HTERT RPE-1 (cell line): ENCODE data around the gene NRXN3.
"Not testable (repeated sequence)": the region's sequence is repeated elsewhere in the genome, so short reads cannot be mapped to it uniquely, and the experiment has no call there.

Experiments
- in situ Hi-C: fragments of 300-500 bp; cut with MboI; formaldehyde crosslinking; loops from 4 replicates; pipeline ENCODE4 v1.14.3; 2020; ENCODE audit warnings: low sequenced_read_pairs

Gene NRXN3

DNA sequence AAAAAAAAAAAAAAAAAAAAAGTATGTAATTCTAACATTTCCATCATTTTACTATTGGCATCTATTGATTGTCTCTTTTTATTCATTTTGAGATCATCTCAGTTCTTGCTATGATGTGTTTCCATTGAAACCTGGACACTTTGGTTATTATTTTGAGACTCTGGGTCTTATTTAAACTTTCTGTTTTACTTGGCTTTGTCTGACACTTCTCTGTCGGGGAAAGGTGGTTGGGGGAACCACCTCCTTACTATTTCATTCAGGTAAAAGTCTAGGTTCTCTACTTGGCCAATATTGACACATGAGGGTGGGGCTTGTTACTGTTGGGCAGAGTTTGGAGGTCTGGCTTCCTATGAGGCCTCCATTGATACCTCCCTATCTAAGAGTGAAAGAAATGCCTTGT, 228.0 kb downstream of the NRXN3 start:
- in situ Hi-C loops, result no loop called here

DNA sequence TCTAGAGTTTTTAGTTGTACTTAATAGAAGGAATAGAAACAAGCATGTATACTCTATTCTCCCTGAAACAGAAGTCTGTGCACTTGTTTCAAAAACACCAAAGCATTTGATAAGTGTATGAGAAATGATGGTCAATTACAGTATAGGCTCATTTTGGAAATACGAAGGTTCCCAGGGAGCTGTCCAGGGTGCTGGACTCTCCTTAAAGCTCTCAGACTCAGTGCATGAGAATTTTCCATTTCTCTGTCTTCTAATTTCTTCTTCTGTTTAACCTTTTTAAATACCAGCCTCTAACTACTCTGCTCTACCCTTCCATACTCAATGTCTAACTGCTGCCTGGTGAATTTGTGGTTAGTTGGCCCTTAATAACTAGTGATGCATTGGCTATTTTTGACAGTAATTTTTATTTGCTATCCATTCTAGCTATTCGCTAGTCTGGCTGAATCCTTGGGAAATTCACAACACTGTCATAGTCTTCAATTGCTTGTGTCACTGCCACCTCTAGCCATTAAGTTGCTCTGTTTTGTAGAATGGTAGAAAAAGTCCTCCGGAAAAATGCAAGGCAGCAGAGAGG, 229.2 kb downstream of the NRXN3 start:
- in situ Hi-C loops, result no loop called here

GRCh38 chr14:78401866-78402265, 231.7 kb downstream of the NRXN3 start:
- in situ Hi-C loops, result no loop called here

DNA sequence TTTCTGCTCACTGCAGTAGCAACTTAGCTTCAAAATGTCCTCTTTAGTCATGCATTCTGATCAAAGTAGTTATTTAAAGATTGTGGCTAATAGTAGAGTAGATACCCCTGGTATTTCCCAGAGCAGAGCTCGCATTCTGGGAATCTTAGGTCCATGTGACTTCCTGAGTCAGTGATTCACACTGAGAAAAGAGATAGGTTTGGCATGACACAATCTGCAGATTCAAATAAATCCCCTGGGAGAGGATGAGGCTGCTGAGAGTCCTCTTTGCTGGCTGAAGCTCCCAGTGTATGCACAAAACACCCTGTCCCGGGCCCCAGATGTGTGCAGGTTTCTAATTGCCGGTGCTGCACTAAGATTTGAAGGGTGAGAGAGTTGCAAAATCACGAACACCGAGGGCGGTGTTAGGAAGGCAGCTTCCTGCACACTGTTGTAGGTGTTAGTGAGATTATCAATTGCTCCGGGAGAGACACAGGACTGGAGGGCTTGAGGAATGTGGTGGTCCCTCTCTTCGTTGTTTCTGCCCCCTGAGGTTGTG, 233.2 kb downstream of the NRXN3 start:
- in situ Hi-C loops, result no loop called here

GRCh38 chr14:78405079-78405856, 235.1 kb downstream of the NRXN3 start:
- in situ Hi-C loops, result no loop called here

- in situ Hi-C loops, result no loop called here
Measured at GRCh38 chr14:78412475-78412874, 242.3 kb downstream of the NRXN3 start.

- in situ Hi-C loops, result no loop called here
Measured at GRCh38 chr14:78414172-78414571, 244.0 kb downstream of the NRXN3 start.

- in situ Hi-C loops, result no loop called here
Measured at GRCh38 chr14:78417532-78417931, 247.4 kb downstream of the NRXN3 start.

- in situ Hi-C loops, result no loop called here
Measured at GRCh38 chr14:78424311-78424710, 254.1 kb downstream of the NRXN3 start.

- in situ Hi-C loops, result no loop called here
Measured at GRCh38 chr14:78425330-78425729, 255.2 kb downstream of the NRXN3 start.

DNA sequence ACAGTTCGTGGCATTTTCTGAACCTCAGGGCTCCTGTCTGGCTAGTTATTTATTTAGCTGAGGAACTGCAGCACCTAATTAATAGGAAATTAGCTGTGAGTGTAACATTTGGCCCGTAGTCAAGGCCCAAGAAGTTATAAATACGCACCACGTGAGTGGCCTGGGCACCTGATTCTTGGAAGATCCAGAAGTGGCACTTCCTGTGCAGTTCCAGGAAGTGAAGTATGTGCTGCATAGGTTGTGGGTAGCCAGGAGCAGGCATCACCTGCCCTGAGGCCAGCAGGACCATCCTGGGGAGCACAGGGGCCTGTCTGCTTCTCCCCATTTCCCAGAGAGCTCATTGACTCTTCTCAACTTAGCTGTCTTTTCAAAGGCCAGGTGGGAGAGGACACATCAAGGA, 255.6 kb downstream of the NRXN3 start:
- in situ Hi-C loops, result no loop called here

DNA sequence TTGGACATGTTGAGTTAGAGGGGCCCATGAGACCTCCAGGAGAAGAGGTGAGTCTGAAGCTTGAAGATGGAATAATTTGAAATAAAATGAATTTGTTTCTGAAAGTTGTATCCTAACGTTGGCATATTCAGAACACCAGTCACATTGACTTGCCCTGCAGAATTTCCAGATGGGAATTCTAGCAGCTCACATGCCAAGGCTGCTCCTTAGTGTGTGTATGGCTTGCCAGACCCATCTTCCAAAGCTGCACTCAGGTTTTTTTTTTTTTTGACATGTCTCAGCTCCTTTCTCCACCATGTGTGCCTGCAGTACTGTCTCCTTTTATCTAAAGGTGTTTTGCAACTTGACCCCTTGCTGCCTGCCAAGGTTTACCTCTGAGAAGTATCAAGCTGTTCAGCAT, 261.9 kb downstream of the NRXN3 start:
- in situ Hi-C loops, result no loop called here

GRCh38 chr14:78437448-78437847, 267.3 kb downstream of the NRXN3 start:
- in situ Hi-C loops, result not testable (repeated sequence)

DNA sequence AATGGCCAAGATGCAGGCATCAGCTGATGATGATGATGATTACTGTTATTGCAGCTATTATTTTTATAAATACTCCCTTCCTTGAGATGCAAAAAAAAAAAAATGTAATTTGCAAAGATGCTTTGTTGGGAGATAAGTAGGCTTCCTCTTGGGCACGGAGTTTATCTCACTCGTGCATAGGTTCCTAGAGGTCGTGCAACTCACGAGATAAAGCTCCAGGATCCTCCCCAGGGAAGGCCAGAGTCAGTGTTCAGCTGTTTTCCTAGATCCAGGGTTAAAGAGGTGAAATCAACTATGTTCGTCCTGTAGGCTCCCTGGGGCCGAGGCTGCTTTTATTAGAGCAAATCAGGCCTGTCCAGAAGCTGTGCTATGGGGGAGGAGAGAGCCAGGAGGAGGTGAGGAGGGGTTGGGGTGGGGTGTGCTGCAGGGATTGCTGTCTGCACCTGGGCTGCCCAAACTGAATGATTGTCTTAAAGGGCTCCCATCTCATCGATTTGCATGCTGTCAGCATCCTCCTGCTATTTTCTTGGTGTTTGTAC, 270.3 kb downstream of the NRXN3 start:
- in situ Hi-C loops, result no loop called here

DNA sequence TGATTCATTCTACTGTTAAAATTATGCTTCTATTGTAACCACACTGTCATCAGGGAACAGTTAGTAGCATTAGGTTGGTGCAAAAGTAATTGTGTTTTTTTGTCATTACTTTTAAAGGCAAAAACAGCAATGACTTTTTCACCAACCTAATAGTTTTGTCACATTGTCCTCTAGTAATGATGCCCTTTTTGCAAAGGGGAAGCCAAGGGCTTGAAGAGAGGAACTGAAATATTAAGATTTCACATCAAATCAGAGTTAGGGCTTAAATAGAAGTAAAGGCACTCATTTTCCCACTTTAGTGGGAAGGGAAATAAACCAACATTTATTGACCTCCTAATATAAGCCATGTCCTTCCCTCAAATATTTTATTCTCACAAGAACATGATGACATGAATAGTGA, 273.7 kb downstream of the NRXN3 start:
- in situ Hi-C loops, result no loop called here

DNA sequence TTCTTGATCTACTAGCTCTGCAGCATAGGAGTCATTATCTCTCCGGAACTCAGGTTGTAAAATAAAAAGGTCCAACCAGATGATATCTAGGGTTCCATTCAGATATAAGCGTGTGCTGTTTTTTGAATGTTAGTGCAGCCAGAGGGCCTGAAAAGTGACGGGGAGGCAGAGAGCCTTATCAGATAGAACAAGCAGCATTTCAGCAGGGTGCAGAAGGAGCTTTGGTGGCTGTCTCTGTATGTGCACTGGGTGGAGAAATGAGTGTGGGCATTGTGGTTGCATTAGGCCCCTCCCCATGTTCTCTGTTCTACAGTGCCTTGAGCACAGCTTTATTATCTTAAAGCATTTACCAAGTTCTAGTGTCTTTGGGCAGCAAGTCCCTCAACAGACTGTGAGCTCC, 275.1 kb downstream of the NRXN3 start:
- in situ Hi-C loops, result no loop called here

DNA sequence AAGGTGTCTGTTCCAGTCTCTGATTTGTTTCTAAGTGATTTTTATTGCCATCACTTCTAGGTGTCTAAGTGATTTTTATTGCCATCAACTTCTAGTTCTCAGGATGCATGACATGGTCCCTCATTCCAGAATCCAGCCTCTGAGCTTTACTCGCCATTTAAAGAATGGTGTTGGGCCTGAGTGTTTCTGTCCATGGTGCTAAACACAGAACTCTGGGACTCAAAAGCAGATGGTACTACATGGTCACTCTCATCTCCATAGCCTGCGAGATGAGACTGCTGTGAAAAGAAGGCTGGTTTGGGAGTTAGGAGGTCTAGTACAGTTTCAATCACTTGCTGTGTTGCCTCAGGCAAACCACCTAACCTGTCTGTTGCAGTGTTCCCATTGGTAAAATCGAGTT, 276.6 kb downstream of the NRXN3 start:
- in situ Hi-C loops, result no loop called here

DNA sequence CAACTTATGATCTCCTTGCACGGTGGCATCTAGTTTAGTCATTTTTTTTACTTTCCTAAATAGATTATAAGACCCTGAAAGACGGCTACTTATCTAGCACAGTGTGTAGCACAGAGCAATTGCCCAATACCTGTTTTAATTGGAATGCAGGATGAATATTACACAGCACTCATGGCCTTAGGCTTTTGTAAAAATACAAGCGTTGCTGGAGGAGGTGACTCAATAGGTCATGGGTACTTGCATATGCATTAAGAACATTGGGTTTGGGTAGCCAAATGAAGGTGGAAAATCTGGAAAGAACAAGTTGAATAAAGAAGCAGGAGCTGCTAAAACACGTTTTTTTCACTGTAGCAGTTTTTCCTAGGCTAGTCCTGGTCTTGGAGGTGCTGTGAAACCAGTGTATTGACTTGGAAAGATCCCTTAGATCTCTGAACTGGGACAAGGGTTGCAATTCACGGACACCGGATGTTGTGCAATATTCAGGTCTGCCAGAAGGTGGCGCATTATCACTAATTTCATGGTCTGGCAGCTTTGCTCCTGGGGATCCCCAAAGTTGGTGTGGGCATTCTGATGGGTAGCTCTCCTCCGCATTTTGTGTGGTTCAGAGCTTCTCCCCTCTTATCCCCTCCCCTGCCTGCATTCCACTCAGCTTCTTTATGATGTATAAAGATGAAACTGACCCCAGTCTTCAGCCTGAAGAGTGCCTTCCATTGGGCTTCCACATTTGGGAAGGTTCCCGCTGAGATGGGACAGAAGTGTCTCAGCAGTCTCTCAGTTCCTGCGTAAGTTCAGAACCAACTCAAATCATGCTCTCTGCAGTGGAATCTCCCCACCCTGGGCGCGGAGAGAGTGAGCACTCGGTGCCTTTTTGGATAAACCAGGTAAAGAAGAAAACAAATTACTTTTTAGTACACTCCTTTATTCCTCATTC, 278.3 kb downstream of the NRXN3 start:
- in situ Hi-C loops, result no loop called here

GRCh38 chr14:78450669-78451318, 280.6 kb downstream of the NRXN3 start:
- in situ Hi-C loops, result no loop called here

- in situ Hi-C loops, result no loop called here
Measured at GRCh38 chr14:78451319-78451695, 281.1 kb downstream of the NRXN3 start.
